PFSK-1 (cell line): ENCODE data around the gene DCXR.

ENCODE experiments used
- POLR2AphosphoS5 ChIP-seq: IDR thresholded peaks from 2 replicates; pipeline ENCODE4 v1.6.1; 2012; ENCODE audit warnings: low read depth, mild to moderate bottlenecking, control low read depth, low read length, moderate library complexity
- REST ChIP-seq, 2 experiments: IDR thresholded peaks; 2 replicates each; pipeline versions ENCODE4 v1.6.1 to v1.8.0; 2011 to 2012; ENCODE audit warnings: low read depth in 2 of 2, low read length in 2 of 2, control low read depth in 1 of 2, inconsistent platforms in 1 of 2, mild to moderate bottlenecking in 1 of 2, moderate library complexity in 1 of 2; ENCODE audit not compliant: insufficient read depth in 1 of 2

DNA sequence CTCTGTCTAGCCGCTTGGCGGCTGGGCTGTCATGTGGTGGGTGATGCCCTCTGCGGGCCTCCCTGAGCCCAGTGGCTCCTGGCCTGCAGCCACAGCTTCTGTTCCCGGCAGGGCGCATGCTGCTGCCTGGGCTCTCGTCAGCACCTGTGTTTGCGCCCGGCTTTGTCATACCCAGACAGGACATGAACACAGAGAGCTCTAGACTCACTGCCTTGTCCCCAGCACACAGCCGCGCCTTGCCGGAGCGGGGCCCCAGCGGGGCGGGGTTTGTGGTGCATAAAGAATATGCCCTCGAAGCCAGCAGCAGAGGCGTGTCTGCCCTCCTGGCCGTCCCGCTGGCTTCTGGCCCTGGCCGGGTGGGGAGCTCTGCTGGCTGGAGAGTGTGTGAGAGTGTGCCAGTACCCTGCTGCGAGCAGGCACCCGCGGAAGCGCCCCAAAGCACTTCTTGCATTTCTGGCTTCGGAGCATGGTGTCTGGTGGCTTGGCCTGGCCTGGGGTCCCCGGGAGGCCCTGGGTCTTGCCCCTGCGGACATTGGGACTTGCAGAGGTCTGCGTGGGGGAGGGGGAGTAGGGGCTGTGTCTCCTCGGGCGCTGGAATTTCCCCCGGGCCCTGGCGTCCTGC is 45.7 kb downstream of the DCXR start:
- TF ChIP-seq POLR2AphosphoS5, result no peak
- TF ChIP-seq REST (IDR thresholded peaks at IDR 0.05; ENCODE audit: insufficient read depth in 1 of 2, low read depth in 2 of 2, low read length in 2 of 2), result no peak
